ENCODE measurements around the gene SLC45A3.

Gene SLC45A3

GRCh38 chr1:205664399-205665017 is 15.8 kb downstream of the SLC45A3 start:
- no peak overlapping the region for H3K4me3 ChIP-seq (replicated peaks; ENCODE audit: insufficient read depth, low read length)
- no peak for TF ChIP-seq SPI1 (IDR thresholded peaks at IDR 0.05; ENCODE audit: borderline replicate concordance, low read depth)
- TF ChIP-seq GABPA (IDR thresholded peaks at IDR 0.05; ENCODE audit: low read depth) = no peak
- TF ChIP-seq, protein P1, sequence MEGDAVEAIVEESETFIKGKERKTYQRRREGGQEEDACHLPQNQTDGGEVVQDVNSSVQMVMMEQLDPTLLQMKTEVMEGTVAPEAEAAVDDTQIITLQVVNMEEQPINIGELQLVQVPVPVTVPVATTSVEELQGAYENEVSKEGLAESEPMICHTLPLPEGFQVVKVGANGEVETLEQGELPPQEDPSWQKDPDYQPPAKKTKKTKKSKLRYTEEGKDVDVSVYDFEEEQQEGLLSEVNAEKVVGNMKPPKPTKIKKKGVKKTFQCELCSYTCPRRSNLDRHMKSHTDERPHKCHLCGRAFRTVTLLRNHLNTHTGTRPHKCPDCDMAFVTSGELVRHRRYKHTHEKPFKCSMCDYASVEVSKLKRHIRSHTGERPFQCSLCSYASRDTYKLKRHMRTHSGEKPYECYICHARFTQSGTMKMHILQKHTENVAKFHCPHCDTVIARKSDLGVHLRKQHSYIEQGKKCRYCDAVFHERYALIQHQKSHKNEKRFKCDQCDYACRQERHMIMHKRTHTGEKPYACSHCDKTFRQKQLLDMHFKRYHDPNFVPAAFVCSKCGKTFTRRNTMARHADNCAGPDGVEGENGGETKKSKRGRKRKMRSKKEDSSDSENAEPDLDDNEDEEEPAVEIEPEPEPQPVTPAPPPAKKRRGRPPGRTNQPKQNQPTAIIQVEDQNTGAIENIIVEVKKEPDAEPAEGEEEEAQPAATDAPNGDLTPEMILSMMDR (IDR thresholded peaks at IDR 0.05; ENCODE audit: insufficient read depth, low read length) = no peak
- no peak for TF ChIP-seq POLR2AphosphoS5 (IDR thresholded peaks at IDR 0.05; ENCODE audit: low read depth)
- no peak for DNase-seq (ENCODE audit: low read depth in 1 of 2, low spot score in 1 of 2)
- H3K27me3 ChIP-seq (ENCODE audit: insufficient read depth, poor library complexity, severe bottlenecking) = no peaks in the 10 kb centered on the region
- no peak overlapping the region for H3K27ac ChIP-seq (replicated peaks)

DNA sequence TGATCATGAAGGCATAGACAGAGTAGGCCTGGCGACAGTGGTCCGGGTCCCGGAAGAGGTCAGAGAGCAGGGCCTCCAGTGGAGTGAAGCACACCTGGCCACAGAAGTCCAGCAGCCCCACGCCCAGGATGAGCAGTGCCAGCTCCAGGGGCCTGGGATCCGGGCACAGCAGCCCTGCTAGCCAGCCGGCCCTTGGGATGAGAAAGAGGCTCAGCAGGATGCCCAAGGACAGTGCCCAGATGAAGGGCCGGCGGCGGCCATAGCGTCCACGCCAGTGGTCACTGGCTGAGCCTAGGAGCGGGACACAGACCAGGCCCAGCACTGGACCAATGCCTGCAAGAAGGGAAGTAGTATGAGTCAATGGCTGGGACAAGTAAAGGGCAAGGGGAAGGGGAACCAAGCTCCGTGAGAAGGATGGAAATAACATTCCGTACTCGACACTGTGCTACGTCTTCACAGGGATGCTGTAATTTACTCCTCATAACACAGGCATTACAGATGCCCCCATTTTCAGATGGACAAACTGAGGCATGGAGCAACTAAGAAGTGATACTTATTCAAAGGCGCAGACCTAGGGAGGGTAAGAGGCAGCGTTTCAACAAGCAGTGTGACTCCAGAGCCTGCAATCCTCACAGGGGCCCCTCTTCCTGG is 16.9 kb downstream of the SLC45A3 start:
- Histone ChIP-seq H3K27ac (replicated peaks) (no peak overlapping the region), H3K4me3 (replicated peaks; ENCODE audit: insufficient read depth, low read length) (no peak overlapping the region), H3K27me3 (ENCODE audit: insufficient read depth, poor library complexity, severe bottlenecking) (no peaks in the 10 kb centered on the region)
- TF ChIP-seq POLR2AphosphoS5 (IDR thresholded peaks at IDR 0.05; ENCODE audit: low read depth) = no peak
- no peak for TF ChIP-seq REST (IDR thresholded peaks at IDR 0.05; ENCODE audit: insufficient replicate concordance, low read depth)
- no peak for DNase-seq (ENCODE audit: low read depth in 1 of 2, low spot score in 1 of 2)

DNA sequence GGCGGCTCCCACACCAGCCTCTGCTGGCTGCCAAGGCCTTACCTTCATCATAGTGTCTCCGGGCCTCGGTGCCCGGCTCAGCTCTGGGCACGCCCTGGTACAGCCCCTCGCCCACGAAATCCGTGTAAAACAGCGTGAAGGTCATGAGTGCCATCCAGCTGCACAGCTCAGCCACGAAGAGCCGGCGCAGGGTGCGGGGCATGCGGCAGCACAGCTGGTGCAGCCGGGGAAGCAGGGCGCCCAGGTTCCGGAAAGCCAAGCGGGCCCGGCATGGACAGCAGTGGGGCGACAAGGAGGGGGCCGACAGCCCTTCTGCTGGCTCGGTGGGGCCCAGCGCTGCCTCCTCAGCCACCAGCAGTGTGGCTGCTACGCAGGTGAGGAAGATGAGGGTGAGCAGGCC is 17.5 kb downstream of the SLC45A3 start:
- H3K4me3 ChIP-seq (replicated peaks; ENCODE audit: insufficient read depth, low read length) = no peak overlapping the region
- no peaks in the 10 kb centered on the region for H3K27me3 ChIP-seq (ENCODE audit: insufficient read depth, poor library complexity, severe bottlenecking)
- no peak for DNase-seq (ENCODE audit: low read depth in 1 of 2, low spot score in 1 of 2)
- H3K27ac ChIP-seq (replicated peaks) = no peak overlapping the region
- no peak for TF ChIP-seq REST (IDR thresholded peaks at IDR 0.05; ENCODE audit: insufficient replicate concordance, low read depth)
- no peak for TF ChIP-seq GABPA (IDR thresholded peaks at IDR 0.05; ENCODE audit: low read depth)
- TF ChIP-seq POLR2AphosphoS5 (IDR thresholded peaks at IDR 0.05; ENCODE audit: low read depth) = no peak
- TF ChIP-seq, protein P1 (IDR thresholded peaks at IDR 0.05; ENCODE audit: insufficient read depth, low read length) = no peak
- TF ChIP-seq SPI1 (IDR thresholded peaks at IDR 0.05; ENCODE audit: borderline replicate concordance, low read depth) = no peak

DNA sequence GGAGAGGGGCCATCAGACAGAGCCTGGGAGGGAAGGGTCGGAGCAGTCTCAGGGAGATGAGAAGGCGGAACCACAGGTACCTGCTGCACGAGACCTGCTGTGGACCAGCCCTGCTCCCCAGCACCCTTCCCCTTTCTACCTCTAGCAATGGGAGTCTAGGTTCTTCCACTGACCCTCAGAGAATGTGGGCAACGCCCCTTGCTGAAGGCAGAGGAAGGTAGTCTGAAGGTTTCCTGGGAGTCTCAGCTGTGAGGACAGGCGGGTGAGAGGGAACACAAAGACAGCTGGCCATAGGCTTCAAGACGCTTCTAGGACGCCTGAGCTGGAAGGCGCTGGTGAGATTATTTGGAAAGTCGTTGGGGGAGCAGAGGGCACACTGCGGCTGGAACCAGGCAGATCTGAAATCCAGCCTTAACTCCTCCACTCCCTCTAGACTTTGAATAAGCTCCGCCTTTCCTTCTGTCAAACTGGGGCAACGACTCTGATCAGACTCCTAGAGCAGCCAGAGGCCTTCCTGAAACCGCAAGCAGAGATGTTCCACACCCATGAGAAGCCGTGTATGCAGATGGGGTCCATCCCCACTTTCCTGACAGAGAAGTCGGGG is 18.1 kb downstream of the SLC45A3 start:
- Histone ChIP-seq H3K27me3 (ENCODE audit: insufficient read depth, poor library complexity, severe bottlenecking) (no peaks in the 10 kb centered on the region), H3K4me3 (replicated peaks; ENCODE audit: insufficient read depth, low read length) (no peak overlapping the region), H3K27ac (replicated peaks) (no peak overlapping the region)
- TF ChIP-seq, protein P1 (IDR thresholded peaks at IDR 0.05; ENCODE audit: insufficient read depth, low read length) = no peak
- TF ChIP-seq REST (IDR thresholded peaks at IDR 0.05; ENCODE audit: insufficient replicate concordance, low read depth) = no peak
- TF ChIP-seq GABPA (IDR thresholded peaks at IDR 0.05; ENCODE audit: low read depth) = no peak
- TF ChIP-seq POLR2AphosphoS5 (IDR thresholded peaks at IDR 0.05; ENCODE audit: low read depth) = no peak
- no peak for TF ChIP-seq SPI1 (IDR thresholded peaks at IDR 0.05; ENCODE audit: borderline replicate concordance, low read depth)
- no peak for DNase-seq (ENCODE audit: low read depth in 1 of 2, low spot score in 1 of 2)
